Activated CD8-positive, alpha-beta memory T cell treated with anti-CD3 and anti-CD28 coated beads for 48 hours (primary cell): Measurements from ENCODE around the gene PHETA2.
"Not testable (repeated sequence)": the region's sequence is repeated elsewhere in the genome, so short reads cannot be mapped to it uniquely, and the experiment has no call there.

Experiments used
- DNase-seq, 3 experiments: peaks; one replicate each; pipeline ENCODE4 v3.0.0-alpha.2; 2020; ENCODE audit warnings: low read depth in 2 of 3, low spot score in 2 of 3

The PHETA2 gene

DNA sequence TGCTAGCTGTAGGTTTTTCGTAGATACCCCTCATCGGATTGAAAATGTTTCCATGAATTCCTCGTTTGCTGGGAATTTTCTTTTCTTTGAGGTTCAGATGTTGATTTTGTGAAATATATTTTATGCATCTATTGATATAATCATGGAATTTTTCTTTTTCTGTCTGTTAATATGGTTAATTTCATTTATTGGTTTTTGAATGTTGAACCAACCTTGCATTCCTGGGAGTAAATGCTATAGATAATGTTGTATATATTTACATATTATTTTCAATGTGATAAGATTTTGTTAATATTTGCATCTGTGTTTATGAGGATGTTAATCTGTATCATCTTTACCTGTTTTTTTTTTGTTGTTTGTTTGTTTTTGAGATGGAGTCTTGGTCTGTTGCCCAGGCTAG lies 27.2 kb downstream of the PHETA2 start:
- DNase-seq: no peak

DNA sequence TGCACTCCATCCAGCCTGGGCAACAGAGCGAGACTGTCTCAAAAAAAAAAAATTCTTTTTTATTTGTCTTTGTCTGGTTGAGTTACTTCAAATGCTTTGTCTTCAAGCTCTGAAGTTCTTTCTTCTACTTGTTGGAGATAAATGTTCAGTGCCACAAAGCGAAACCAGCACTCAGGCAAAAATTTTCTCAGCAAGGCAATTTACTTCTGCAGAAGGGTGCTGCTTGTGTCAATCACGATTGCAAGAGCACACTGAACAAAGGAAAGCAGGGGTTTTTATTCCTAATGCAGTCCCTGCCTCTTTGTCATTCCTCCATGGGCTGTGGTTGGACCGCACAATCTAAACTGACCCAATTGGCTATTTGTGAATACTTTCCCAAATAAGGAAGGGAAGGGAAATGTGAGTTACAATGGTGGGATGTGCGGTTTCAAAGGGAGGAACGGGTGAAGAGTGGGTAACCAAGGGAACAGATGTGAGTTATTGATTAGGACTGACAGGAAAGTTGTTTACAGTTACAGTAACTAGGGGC lies 30.3 kb downstream of the PHETA2 start:
- not testable (repeated sequence) for DNase-seq

DNA sequence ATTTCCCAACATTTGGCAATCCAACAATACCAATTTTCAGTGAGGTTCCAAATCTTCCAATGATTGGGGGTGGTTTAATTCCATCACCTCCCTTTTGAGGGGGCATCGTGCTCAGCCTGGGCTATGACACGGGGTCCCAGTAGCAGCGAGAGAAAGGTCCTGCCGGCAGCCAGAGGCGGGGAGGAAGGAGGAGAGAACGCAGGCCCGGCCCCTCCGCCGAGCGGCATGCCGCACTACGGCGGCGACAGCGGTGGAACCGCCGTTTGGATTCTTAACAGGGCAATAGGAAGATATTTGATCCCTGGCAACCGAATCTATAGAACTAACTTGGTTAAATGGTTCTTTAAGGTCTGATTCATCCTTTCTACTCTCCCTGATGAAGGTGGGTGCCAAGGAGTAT lies 34.8 kb downstream of the PHETA2 start:
- DNase-seq: no peak

DNA sequence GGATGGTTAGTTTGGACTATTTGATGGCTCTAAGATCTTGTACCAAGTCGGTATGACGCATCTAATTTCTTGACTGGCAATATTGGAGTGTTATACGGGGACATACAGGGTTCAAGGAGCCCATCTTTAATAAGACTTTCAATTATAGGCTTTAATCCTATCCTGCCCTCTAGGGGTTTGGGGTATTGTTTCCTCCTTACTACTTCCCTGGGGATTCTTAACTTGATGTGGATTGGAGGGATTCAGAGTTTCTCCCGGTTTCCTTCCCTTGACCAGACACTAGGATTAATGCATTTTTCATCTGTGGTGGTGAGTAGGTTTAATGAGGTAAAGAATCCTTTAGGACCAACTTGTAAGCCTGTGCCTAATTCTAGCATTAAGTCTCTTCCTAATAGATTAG lies 37.8 kb downstream of the PHETA2 start:
- DNase-seq: no peak

DNA sequence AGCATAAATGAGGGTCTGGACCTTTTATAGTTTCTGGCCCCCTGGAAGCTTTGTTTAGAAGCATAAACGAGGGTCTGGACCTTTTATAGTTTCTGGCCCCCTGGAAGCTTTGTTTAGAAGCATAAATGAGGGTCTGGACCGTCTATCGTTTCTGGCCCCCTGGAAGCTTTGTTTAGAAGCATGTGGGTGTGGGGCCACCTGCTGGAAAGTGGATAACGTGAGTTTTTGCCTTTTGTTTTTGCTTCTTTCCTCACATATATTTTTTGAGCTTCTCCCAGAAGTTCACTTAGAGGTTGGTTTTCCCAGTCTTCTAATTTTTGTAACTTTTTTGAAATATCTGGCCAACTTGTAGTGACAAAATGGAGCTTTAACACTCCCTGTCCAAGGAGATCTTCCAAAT lies 38.7 kb downstream of the PHETA2 start:
- DNase-seq: not testable (repeated sequence)

DNA sequence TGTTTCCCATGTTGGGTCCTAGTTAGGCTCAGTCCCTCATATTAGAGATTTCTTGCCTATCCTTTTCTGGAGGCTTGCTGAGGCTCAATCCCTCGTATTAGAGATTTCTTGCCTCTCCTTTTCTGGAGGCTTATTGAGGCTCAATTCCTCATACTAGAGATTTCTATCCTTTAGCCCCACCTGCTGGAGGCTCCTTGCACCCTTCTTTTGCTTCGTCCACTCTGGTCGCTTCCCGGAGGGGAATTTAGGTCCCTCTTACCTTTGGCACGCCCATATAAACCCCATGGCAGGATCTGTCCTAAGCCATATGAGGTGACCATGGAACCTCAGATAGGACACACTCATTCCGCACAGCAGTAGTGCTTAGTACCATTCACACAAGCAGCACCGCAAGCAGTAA lies 40.7 kb downstream of the PHETA2 start:
- no peak for DNase-seq

DNA sequence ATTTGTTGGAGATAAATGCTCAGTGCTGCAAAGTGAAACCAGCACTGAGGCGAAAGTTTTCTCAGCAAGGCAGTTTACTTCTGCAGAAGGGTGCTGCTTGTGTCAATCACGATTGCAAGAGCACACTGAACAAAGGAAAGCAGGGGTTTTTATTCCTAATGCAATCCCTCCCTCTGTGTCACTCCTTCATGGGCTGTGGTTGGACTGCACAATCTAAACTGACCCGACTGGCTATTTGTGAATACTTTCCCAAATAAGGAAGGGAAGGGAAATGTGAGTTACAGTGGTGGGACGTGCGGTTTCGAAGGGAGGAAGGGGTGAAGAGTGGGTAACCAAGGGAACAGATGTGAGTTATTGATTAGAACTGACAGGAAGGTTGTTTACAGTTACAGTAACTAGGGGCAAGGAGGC lies 41.4 kb downstream of the PHETA2 start:
- not testable (repeated sequence) for DNase-seq

DNA sequence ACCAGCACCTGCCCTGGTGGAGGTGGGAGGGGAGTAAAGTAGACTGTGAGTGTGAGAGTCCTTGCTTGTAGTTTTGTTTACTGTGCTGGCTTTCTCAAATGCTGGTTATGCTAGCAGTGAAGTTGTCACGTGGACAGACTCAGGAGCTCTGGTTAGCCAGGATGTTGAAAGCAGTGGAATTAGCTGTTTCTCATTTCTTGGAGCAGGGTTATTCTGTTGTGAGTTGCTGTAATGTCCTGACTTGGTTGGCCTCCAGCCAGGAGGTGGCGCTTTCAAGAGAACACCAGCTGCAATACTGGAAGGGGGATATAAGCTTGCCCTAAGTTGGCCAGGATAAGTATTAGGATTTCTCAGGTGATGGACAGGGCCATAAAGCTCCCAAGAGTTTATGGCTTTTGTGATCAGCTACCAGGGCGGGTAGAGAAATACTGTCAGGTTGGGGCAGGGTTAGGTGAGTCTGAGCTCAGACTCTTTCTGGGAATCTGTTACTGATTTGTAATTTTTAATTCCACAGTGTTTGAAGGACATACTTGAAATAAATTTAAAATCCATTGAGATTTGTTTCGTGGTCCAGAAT lies 42.9 kb downstream of the PHETA2 start:
- no peak for DNase-seq

DNA sequence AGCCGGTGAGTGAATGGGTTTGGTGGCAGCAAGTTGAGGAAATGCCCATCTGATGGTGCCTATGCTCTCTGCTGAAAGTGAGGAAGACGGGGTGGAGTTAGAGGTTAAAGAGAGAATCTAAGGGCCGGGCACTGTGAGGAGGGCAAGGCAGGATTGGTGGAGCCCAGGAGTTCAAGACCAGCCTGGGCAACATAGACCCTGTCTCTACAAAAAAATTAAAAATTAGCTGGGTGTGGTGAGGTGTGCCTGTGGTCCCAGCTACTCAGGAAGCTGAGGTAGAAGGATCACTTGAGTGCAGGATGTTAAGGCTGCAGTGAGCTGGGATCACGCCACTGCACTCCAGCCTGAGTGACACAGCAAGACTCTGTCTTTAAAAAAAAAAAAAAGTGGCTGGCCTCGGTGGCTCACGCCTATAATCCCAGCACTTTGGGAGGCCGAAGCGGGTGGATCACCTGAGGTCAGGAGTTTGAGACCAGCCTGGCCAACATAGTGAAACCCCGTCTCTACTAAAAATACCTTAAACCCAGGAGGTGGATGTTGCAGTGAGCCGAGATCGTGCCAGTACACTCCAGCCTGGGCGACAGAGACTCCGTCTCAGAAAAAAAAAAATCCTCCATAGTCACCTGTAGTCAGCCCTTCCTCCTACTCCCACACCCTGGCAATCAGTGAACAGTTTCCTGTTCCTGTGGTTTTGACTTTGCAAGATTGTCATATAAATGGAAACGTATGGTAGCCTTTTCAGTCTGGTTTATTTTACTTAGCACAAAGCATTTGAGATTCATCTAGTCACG lies 46.4 kb downstream of the PHETA2 start:
- DNase-seq: not testable (repeated sequence)

DNA sequence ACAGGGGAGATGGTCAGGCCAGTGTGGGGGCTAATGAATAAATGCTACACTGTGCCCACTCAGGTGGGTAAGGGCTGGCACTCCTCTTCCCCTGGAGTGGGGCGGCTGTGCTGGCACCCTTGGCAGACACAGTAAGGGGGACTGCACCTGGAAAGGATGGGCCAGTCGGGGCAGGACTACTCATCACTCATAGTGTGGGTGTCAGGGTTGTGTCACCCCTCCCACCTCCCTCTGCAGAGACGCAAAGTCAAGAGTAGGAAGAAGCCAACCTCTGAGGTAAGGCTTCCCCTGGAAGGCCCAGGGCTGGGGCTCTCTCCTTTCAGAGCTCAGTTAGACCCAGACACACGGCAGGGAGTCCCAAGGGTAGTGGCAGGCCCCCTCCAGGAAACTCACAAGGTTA lies 49.5 kb downstream of the PHETA2 start:
- not testable (repeated sequence) for DNase-seq

DNA sequence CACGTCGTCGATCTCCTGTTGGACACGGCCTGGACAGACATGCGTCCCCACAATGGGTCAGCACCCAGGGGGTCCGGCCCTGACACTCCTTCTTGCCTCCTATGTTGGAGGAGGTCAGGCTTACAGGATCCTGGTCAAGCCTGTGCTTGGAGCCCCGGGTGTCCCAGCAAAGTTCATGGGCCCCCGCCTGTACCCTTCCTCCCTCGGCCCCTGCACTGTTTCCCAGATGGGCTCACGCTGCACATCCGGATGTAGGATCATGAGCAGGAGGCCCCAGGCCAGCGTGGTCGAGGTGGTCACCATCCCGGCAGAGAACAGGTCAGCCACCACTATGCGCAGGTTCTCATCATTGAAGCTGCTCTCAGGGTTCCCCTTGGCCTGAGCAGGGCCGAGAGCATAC lies 53.6 kb downstream of the PHETA2 start:
- DNase-seq: no peak

DNA sequence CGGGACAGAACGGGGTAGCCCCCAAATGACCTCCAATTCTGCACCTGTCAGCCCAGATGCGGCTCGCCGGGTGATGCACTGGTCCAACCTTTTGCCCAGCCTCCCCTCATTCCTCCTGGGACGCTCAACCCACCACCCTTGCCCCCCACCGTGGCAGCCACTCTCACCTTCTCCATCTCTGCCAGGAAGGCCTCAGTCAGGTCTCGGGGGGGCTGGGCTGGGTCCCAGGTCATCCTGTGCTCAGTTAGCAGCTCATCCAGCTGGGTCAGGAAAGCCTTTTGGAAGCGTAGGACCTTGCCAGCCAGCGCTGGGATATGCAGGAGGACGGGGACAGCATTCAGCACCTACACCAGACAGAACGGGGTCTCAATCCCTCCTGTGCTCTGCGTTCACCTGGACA lies 54.0 kb downstream of the PHETA2 start:
- DNase-seq: not testable (repeated sequence)
